NT2/D1 (cell line): ENCODE data around the gene AGFG2.
A peak's percentile ranks its signal among the peaks of the same experiment; 100 is the strongest.

Experiments
- DNase-seq: peaks from one replicate; pipeline ENCODE4 v3.0.0-alpha.2; 2011; ENCODE audit warnings: low read depth, low spot score
- H3K27me3 ChIP-seq: 2 replicates; pipeline ENCODE4 v1.6.0; 2011; ENCODE audit warnings: mild to moderate bottlenecking; ENCODE audit not compliant: insufficient read length, insufficient read depth
- H3K36me3 ChIP-seq: 2 replicates; pipeline ENCODE4 v1.6.1; 2011; ENCODE audit warnings: mild to moderate bottlenecking, low read length, mixed read lengths; ENCODE audit not compliant: insufficient read depth, insufficient read length
- H3K4me1 ChIP-seq: 2 replicates; pipeline ENCODE4 v1.5.1; 2011; ENCODE audit not compliant: insufficient read depth, insufficient read length
- H3K4me3 ChIP-seq: 2 replicates; pipeline ENCODE4 v1.5.1; 2011; ENCODE audit warnings: low read depth; ENCODE audit not compliant: insufficient read length
- H3K9ac ChIP-seq: 2 replicates; pipeline ENCODE4 v1.6.0; 2011; ENCODE audit warnings: low read depth; ENCODE audit not compliant: insufficient read length
- H3K9me3 ChIP-seq: 2 replicates; pipeline ENCODE4 v1.5.1; 2011; ENCODE audit warnings: mild to moderate bottlenecking, low read length; ENCODE audit not compliant: insufficient read depth
- SUZ12 ChIP-seq: IDR thresholded peaks from 2 replicates; pipeline ENCODE4 v1.6.1; 2011; ENCODE audit not compliant: insufficient read length, insufficient read depth; ENCODE audit errors: extremely low read depth
- YY1 ChIP-seq: IDR thresholded peaks from 2 replicates; pipeline ENCODE4 v1.6.1; 2011; ENCODE audit not compliant: insufficient read length, insufficient read depth
- ZNF274 ChIP-seq: IDR thresholded peaks from 2 replicates; pipeline ENCODE4 v1.6.1; 2011; ENCODE audit warnings: mild to moderate bottlenecking, low read depth, low read length

AGFG2 gene

DNA sequence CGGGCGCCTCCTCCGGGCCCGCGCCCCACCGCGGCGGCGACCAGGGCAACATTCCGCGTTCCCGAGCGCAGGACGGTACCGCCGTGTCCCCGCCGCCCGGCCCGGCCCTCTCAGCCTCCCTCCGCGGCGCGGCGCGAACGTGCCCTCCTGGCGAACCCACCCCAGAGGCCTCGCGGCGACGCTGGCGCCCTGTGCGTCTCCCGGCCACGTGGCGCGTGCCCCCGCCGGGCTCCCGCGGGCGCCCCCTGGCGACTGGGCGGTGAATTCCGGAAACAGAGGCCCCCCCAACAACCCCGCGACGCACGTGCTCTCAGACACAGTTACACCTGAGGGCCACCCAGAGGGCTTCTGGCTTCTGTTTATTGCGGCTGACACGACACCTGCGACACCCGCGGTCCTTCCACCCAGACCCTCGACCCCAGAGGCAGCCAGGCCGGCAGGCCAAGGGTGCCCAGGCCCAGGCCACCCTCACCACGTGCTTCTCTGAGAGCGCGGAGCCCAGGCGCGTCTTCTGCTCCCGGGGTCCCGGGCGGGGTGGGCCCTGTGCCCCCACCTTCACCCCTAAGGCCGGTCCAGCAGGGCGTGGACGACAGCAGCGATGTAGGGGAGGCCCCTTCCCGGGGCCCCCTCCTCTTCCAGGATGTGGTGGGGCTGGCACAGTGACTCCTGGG lies 34.8 kb downstream of the AGFG2 start, which contains the start of gene SAP25:
Gene SAP25, minus strand, starts transcription at position 210 of the 671 bp plus-strand sequence. Its CDS starts 158 bp downstream, at position 52.
- peaks cover 17% of the 10 kb centered on the region for H3K4me1 ChIP-seq
- H3K36me3 ChIP-seq = peaks cover 53% of the 10 kb centered on the region
- no peaks in the 10 kb centered on the region for H3K27me3 ChIP-seq
- H3K9ac ChIP-seq = peak within 1 kb of the TSS; percentile 61
- H3K9me3 ChIP-seq = no peaks in the 10 kb centered on the region
- no peak for DNase-seq
- H3K4me3 ChIP-seq = no peak within 1 kb of the TSS
- TF ChIP-seq SUZ12 (no peak), YY1 (no peak), ZNF274 (no peak)

DNA sequence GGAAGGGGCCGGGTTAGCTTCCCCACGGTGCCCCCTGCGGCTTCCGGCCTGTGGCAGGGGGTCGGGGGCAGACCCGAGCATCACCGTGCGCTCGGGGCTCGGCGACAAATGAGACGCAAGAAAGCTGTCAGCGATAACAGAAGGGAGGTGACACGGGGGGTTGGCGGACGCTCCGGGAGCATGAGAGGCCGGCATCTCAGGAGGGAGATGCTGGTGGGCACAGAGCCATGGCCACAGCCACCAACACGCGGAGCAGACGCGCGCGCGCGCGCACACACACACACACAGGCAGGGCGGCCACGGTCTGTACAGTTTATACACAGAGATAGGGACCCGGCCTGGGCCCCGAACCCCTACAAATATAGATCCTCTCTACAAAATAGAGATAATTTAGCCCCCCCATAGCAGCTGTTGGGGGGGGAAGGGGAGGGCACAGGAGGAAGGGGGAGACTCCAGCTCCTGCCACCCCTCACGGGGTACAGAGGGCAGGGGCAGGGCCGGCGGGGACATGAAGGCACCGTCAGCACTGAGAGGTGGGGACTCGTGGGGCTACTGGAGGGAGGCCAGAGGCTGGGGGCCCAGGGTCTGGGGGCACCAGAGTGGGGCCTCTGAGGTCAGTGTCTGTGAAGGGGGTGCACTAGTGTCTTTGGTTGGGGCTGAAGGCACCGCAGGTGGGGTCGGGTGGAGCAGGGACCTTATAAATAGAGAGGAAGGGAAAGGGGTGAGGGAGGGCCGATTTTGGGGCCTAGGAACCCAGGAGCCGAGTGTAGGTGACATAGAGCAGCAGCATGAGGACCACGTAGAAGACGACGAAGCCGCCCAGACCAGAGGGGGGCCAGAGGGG lies 35.6 kb downstream of the AGFG2 start:
- Histone ChIP-seq H3K27me3 (no peaks in the 10 kb centered on the region), H3K4me1 (peaks cover 13% of the 10 kb centered on the region), H3K9me3 (no peaks in the 10 kb centered on the region), H3K9ac (no peak overlapping the region), H3K36me3 (peaks cover 59% of the 10 kb centered on the region), H3K4me3 (no peak overlapping the region)
- TF ChIP-seq YY1 = no peak
- no peak for TF ChIP-seq ZNF274
- no peak for TF ChIP-seq SUZ12
- no peak for DNase-seq

DNA sequence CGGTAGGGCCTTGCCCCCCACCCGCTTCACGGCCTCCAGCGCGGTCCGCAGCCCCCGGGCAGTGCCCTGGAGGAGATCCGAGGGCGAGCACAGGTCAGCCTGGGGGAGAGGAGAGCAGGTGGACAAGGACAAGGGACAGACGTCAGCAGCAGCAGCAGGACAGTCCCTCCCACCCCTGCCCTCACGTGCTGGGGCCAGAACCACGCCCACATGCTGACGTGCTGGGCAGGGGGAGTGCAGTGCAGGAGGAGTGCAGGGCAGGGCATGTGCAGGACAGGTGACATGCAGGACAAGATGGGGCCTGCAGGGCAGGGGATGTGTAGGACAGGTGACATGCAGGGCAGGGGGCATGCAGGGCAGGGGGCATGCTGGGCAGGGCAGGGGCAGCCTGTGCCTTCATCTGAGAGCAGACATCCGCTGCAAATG lies 36.2 kb downstream of the AGFG2 start:
- no peak for TF ChIP-seq YY1
- H3K9me3 ChIP-seq = no peaks in the 10 kb centered on the region
- H3K27me3 ChIP-seq = no peaks in the 10 kb centered on the region
- H3K4me1 ChIP-seq = peaks cover 13% of the 10 kb centered on the region
- DNase-seq = no peak
- H3K9ac ChIP-seq = no peak overlapping the region
- peaks cover 65% of the 10 kb centered on the region for H3K36me3 ChIP-seq
- H3K4me3 ChIP-seq = no peak overlapping the region

DNA sequence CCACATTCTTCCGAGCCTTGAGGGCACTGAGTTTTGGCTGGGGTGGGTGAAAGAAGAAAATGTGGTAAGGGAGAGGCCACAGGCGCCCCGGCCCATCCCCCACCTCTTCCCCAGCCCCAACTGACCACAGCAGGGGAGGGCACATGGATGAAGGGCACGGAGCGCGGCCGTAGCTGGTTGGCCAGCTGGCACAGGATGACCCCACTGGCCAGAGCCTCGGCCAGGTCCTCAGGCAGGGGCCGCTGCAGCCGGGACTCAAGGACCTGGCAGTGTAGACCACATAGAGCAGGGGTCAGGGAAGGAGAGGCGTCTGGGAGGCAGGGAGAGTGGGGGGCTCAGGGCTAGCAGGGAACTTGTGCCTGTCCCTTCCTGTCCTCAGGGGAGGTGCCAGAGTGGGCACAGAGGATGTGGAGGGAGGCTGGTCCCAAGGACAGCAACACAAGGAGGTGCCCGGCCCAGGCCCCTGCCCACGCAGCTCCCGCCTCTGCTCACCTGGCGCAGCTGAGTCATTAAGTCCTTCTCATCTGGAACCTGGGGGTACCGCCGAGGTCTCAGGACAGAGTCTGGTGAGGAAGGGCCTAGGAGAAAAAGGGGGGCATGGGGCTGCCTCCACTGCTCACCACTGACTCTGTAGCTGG lies 36.9 kb downstream of the AGFG2 start:
- H3K4me3 ChIP-seq = no peak overlapping the region
- H3K27me3 ChIP-seq = no peaks in the 10 kb centered on the region
- peaks cover 13% of the 10 kb centered on the region for H3K4me1 ChIP-seq
- no peak for TF ChIP-seq ZNF274
- no peak for TF ChIP-seq SUZ12
- no peak for TF ChIP-seq YY1
- H3K36me3 ChIP-seq = peaks cover 70% of the 10 kb centered on the region
- no peak for DNase-seq
- H3K9me3 ChIP-seq = no peaks in the 10 kb centered on the region
- no peak overlapping the region for H3K9ac ChIP-seq

DNA sequence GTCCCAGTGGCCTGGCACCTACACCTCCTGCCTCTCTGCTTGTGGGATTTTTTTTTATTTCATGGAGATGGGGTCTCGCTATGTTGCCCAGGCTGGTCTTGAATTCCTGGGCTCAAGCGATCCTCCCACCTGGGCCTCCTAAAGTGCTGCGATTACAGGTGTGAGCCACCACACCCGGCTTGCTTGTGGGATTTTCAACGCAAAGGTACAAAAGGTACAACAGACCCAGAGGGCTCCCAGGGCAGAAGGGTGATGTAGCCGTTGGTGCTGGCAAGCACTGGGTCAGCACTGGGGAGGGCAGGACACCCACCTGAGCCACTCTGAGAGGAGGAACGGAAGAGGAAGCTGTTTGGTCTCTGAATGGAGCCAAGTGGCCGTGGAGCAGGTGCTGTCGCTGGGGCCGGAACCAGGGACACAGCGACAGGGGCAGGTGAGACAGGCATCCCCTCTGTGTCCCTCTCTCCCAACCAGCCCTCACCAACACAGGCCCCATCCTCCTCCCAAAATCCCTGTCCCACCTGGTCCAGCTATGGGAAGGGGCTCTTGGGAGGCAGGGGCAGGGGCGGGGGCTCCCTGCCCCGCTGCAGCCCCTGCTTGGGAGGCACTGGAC lies 37.5 kb downstream of the AGFG2 start:
- TF ChIP-seq SUZ12 (no peak), ZNF274 (no peak), YY1 (no peak)
- Histone ChIP-seq H3K9me3 (no peaks in the 10 kb centered on the region), H3K4me1 (peaks cover 8% of the 10 kb centered on the region), H3K36me3 (peaks cover 77% of the 10 kb centered on the region), H3K27me3 (no peaks in the 10 kb centered on the region), H3K9ac (no peak overlapping the region), H3K4me3 (no peak overlapping the region)
- DNase-seq = no peak

DNA sequence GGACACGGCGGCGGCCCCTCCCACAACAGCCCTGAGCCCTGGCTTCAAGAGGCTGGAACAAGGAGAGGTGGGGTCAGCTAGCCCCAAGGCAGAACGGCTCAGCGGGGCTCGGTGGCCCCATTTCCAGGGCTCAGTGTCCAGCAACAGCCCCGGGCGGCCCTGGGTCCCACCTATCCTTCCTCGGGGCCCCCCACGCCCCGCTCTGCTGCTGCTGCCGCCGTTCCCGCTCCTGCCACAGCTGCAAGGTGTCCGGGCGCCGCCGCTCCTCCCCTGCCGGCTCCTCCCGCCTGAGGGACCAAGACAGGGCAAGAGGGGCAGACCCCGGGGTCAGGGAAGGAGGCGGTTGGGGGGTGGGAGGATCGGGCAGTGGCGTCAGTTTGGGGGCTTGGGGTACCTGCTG lies 38.1 kb downstream of the AGFG2 start:
- DNase-seq = no peak
- TF ChIP-seq SUZ12 (no peak), YY1 (no peak), ZNF274 (no peak)
- Histone ChIP-seq H3K4me3 (no peak overlapping the region), H3K9me3 (no peaks in the 10 kb centered on the region), H3K36me3 (peaks cover 83% of the 10 kb centered on the region), H3K9ac (no peak overlapping the region), H3K4me1 (peaks cover 8% of the 10 kb centered on the region), H3K27me3 (no peaks in the 10 kb centered on the region)

DNA sequence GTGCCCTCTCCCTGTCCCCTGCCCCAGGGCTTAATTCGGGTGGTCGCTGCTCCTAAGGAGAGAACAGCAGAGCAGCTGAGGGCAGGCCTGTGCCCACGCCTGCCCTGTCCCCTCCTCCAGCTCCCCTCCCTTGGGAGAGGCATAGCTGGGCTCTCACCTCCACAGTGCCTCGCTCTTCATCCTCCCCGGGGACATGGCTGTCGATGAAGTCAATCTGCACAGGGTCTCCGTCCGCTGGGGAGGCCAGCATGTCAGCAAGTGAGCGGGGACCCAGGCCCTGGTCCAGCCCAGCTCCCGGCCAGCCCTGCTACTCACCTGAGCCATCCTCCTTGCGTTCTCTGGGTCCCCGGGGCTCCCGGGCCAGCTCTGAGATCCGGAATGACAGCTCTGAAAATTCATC lies 38.5 kb downstream of the AGFG2 start:
- Histone ChIP-seq H3K9me3 (no peaks in the 10 kb centered on the region), H3K36me3 (peaks cover 86% of the 10 kb centered on the region), H3K27me3 (no peaks in the 10 kb centered on the region), H3K4me1 (peaks cover 8% of the 10 kb centered on the region), H3K9ac (no peak overlapping the region), H3K4me3 (no peak overlapping the region)
- DNase-seq = no peak
- TF ChIP-seq SUZ12 = no peak
